SK-N-SH (cell line): Measurements from ENCODE around the gene TGOLN2. TPM values are rescaled to one million over a fixed set of nuclear protein-coding genes. Genes with fewer than 3 reads are reported as not detected.
"Not testable (repeated sequence)": the region's sequence is repeated elsewhere in the genome, so short reads cannot be mapped to it uniquely, and the experiment has no call there.

ENCODE experiments used
- CTCF ChIA-PET: fragments of 300-600, 350-600 bp; formaldehyde crosslinking; extraction: SDS; loops from one replicate; lab custom pipeline; 2021; lab: Yijun Ruan, JAX
- POLR2A ChIA-PET: fragments of 350-600 bp; sonication (Branson Sonifier 250); formaldehyde crosslinking; extraction: SDS; loops from one replicate; lab custom pipeline; 2020; ENCODE audit warnings: antibody characterized with exemption, inconsistent platforms; lab: Yijun Ruan, JAX
- DNase-seq: peaks from one replicate; pipeline ENCODE4 v3.0.0; 2012
- H2AFZ ChIP-seq: fragments of 200-600 bp; sonication (generic); 2 replicates; pipeline ENCODE4 v1.8.1; 2016; ENCODE audit warnings: antibody characterized with exemption, mild to moderate bottlenecking, low read depth
- H3F3A ChIP-seq: fragments of 200-600 bp; sonication (generic); replicated peaks from 2 replicates; pipeline ENCODE3; 2016; ENCODE audit warnings: antibody characterized with exemption, mild to moderate bottlenecking; ENCODE audit not compliant: insufficient read depth
- H3K27ac ChIP-seq, 2 experiments: fragments of 200-500 bp in 1 of 2; fragments of 200-600 bp in 1 of 2; sonication (Bioruptor generic) in 1 of 2; sonication (generic), shearing (Covaris generic) in 1 of 2; 2 replicates each; pipeline versions ENCODE4 v1.5.1 to v1.6.1; 2014 to 2016; ENCODE audit warnings: low read depth in 2 of 2, inconsistent platforms in 1 of 2, low read length in 1 of 2, mild to moderate bottlenecking in 1 of 2, mixed read lengths in 1 of 2
- H3K27me3 ChIP-seq: fragments of 200-600 bp; sonication (generic), shearing (Covaris generic); 2 replicates; pipeline ENCODE4 v1.6.1; 2016; ENCODE audit warnings: mixed run types; ENCODE audit not compliant: insufficient read depth
- H3K36me3 ChIP-seq, 2 experiments: fragments of 200-500 bp in 1 of 2; fragments of 200-600 bp in 1 of 2; sonication (Bioruptor generic) in 1 of 2; sonication (generic) in 1 of 2; replicated peaks in 1 of 2; 2 replicates each; pipeline versions ENCODE3 to v1.5.1; 2014 to 2016; ENCODE audit warnings: low read length in 1 of 2, mild to moderate bottlenecking in 1 of 2; ENCODE audit not compliant: insufficient read depth in 2 of 2, control insufficient read depth in 1 of 2
- H3K4me1 ChIP-seq, 2 experiments: fragments of 200-500 bp in 1 of 2; fragments of 200-600 bp in 1 of 2; sonication (Bioruptor generic) in 1 of 2; sonication (generic), shearing (Covaris generic) in 1 of 2; 2 replicates each; pipeline versions ENCODE4 v1.5.1 to v1.6.1; 2014 to 2016; ENCODE audit warnings: low read depth in 1 of 2, low read length in 1 of 2, mixed run types in 1 of 2; ENCODE audit not compliant: insufficient read depth in 2 of 2, control insufficient read depth in 1 of 2
- H3K4me2 ChIP-seq: fragments of 200-600 bp; sonication (generic), shearing (Covaris generic); 2 replicates; pipeline ENCODE4 v1.6.1; 2017; ENCODE audit warnings: mixed run types
- H3K4me3 ChIP-seq, 2 experiments: fragments of 200-500 bp in 1 of 2; fragments of 200-600 bp in 1 of 2; sonication (Bioruptor generic) in 1 of 2; sonication (generic), shearing (Covaris generic) in 1 of 2; 2 replicates each; pipeline versions ENCODE4 v1.5.1 to v1.8.1; 2014 to 2016; ENCODE audit warnings: low read depth in 2 of 2, inconsistent platforms in 1 of 2, low read length in 1 of 2, mild to moderate bottlenecking in 1 of 2, mixed read lengths in 1 of 2, moderate library complexity in 1 of 2
- H3K79me2 ChIP-seq: fragments of 200-600 bp; sonication (generic); 2 replicates; pipeline ENCODE4 v1.8.1; 2017; ENCODE audit warnings: mild to moderate bottlenecking; ENCODE audit not compliant: insufficient read depth
- H3K9ac ChIP-seq: fragments of 200-600 bp; sonication (generic); 2 replicates; pipeline ENCODE4 v1.6.1; 2017; ENCODE audit warnings: mixed run types
- H3K9me2 ChIP-seq: fragments of 200-600 bp; sonication (generic); 2 replicates; pipeline ENCODE4 v1.6.1; 2017; ENCODE audit warnings: mixed run types
- H3K9me3 ChIP-seq: fragments of 200-600 bp; sonication (generic); 2 replicates; pipeline ENCODE4 v1.6.1; 2017; ENCODE audit warnings: mixed run types, mild to moderate bottlenecking, moderate library complexity
- H4K20me1 ChIP-seq: fragments of 200-600 bp; sonication (generic); 2 replicates; pipeline ENCODE4 v1.6.1; 2017; ENCODE audit warnings: mild to moderate bottlenecking, mixed run types; ENCODE audit not compliant: insufficient read depth
- CHD2 ChIP-seq: fragments of 150-350 bp; IDR thresholded peaks from 2 replicates; pipeline ENCODE4 v1.6.1; 2018; ENCODE audit warnings: low read length; ENCODE audit not compliant: partially characterized antibody
- EZH2phosphoT487 ChIP-seq: fragments of 200-600 bp; sonication (generic); IDR thresholded peaks from 2 replicates; pipeline ENCODE4 v1.6.1; 2017; ENCODE audit warnings: low read depth, mixed run types, mild to moderate bottlenecking, antibody characterized with exemption, moderate library complexity, borderline replicate concordance
- FOXM1 ChIP-seq: IDR thresholded peaks from 2 replicates; pipeline ENCODE4 v1.4.0; 2012; ENCODE audit warnings: low read depth, mild to moderate bottlenecking
- GABPA ChIP-seq: IDR thresholded peaks from 2 replicates; pipeline ENCODE4 v1.4.0; 2012; ENCODE audit warnings: low read depth, mild to moderate bottlenecking
- RFX5 ChIP-seq: IDR thresholded peaks from 2 replicates; pipeline ENCODE4 v1.6.1; 2012; ENCODE audit warnings: mild to moderate bottlenecking, improper control_type of control experiment, low read length
- SIN3A ChIP-seq: IDR thresholded peaks from 2 replicates; pipeline ENCODE4 v1.6.1; 2012; ENCODE audit warnings: low read depth, mild to moderate bottlenecking, low read length, moderate library complexity, borderline replicate concordance
- SMC3 ChIP-seq: IDR thresholded peaks from 2 replicates; pipeline ENCODE4 v1.6.1; 2012; ENCODE audit warnings: low read depth, low read length, improper control_type of control experiment
- TCF12 ChIP-seq: IDR thresholded peaks from 2 replicates; pipeline ENCODE4 v1.4.0; 2012
- TEAD4 ChIP-seq: IDR thresholded peaks from 2 replicates; pipeline ENCODE4 v1.4.0; 2012; ENCODE audit warnings: mild to moderate bottlenecking, borderline replicate concordance; ENCODE audit not compliant: insufficient read depth
- WGBS: methylation state at CpG from one replicate; pipeline ENCODE4 v1.1.6; 2017; ENCODE audit warnings: low lambda C conversion rate; 5-methylcytosine and 5-hydroxymethylcytosine counted together
- polyA plus RNA-seq, 3 experiments: library from polyadenylated mRNA; depleted of rRNA; stranded (reverse); fragments of >200 nt; gene quantifications; 2 replicates each; pipeline ENCODE4 v1.2.3, GENCODE V29; 2012
- TF ChIP-seq, protein P1 (sequence below): IDR thresholded peaks from 2 replicates; pipeline ENCODE4 v1.4.0; 2012; ENCODE audit warnings: low read depth
- TF ChIP-seq, protein P2 (sequence below): IDR thresholded peaks from 2 replicates; pipeline ENCODE4 v1.4.0; 2012; ENCODE audit warnings: low read depth, borderline replicate concordance
- TF ChIP-seq, protein P3 (sequence below): IDR thresholded peaks from 2 replicates; pipeline ENCODE4; 2012

Gene TGOLN2
- polyA plus RNA-seq, 1 of the 3 experiments (the other 2 are of a cell fraction): 138 TPM

DNA sequence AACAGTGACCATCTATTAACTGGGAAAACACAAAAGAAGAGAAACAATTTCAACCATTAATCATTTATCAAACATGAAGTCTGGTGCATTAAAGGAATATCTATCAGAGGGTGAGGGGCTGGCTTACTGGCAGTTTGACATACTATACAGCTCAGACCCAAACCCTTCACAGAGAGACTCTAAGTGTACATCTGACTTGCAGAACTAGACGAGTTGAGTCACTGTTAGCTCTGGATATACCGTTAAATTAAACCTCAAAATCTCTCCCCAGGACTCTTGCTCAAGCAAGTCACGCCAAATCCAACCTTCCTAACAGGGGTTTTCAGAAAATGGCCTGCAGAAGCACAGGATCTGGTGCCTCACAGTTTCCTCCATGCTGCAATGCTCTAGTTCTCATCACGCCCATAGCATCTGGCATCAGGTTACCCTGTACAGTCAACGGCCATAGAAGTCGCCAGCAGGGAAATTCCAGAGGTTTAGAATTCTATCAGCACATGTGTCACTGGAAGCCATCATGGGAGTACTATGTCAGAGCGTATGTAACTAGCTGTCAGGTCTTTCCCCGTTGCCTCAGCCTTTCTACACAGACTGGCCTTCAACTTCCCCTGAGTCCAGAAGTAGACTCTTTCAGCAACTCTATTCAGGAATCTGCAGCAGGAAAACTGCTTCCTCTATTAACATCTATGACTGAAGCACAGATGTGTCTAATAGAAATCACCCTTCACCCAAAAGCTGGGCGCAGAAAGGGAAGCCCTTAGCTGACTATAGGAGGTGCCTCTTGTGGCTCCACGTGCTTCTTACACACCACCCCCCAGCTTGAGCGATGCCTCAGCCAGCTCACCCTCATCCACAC is 9.3 kb downstream of the TGOLN2 start:
- Histone ChIP-seq H3K4me2 (no peak overlapping the region), H3F3A (peaks cover 11% of the 10 kb centered on the region), H3K4me3 (no peak overlapping the region), H3K79me2 (peaks cover 42% of the 10 kb centered on the region), H4K20me1 (peaks cover 28% of the 10 kb centered on the region), H3K36me3 (peaks cover 43 to 56% of the 10 kb centered on the region in 2 experiments), H3K4me1 (peaks cover 0 to 2% of the 10 kb centered on the region in 2 experiments; a peak in 1 of 4 replicates), H3K27ac (no peak overlapping the region), H3K9me3 (no peaks in the 10 kb centered on the region), H3K27me3 (no peaks in the 10 kb centered on the region), H3K9ac (no peak overlapping the region), H2AFZ (no peak overlapping the region), H3K9me2 (no peaks in the 10 kb centered on the region)
- TF ChIP-seq TCF12 (peak; percentile 23; the same call in 1 of the 2 replicates), RFX5 (no peak)
- TF ChIP-seq, protein P1, sequence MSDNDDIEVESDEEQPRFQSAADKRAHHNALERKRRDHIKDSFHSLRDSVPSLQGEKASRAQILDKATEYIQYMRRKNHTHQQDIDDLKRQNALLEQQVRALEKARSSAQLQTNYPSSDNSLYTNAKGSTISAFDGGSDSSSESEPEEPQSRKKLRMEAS: peak; percentile 51
- TF ChIP-seq, protein P2, sequence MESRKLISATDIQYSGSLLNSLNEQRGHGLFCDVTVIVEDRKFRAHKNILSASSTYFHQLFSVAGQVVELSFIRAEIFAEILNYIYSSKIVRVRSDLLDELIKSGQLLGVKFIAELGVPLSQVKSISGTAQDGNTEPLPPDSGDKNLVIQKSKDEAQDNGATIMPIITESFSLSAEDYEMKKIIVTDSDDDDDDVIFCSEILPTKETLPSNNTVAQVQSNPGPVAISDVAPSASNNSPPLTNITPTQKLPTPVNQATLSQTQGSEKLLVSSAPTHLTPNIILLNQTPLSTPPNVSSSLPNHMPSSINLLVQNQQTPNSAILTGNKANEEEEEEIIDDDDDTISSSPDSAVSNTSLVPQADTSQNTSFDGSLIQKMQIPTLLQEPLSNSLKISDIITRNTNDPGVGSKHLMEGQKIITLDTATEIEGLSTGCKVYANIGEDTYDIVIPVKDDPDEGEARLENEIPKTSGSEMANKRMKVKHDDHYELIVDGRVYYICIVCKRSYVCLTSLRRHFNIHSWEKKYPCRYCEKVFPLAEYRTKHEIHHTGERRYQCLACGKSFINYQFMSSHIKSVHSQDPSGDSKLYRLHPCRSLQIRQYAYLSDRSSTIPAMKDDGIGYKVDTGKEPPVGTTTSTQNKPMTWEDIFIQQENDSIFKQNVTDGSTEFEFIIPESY: no peak
- POLR2A ChIA-PET: interaction anchor here (0.7 kb wide), 1 partner anchor 293 kb away, joined by 3 read pairs; the partner anchor contains the start of gene C2orf68
- WGBS: 78% methylated on average over 10 of the region's 11 CpGs
- no peak for DNase-seq
- CTCF ChIA-PET: interaction anchor here (1.5 to 3.1 kb wide), 4 partner anchors 9 to 392 kb away, joined by 4 to 17 read pairs (median 5); no protein-coding TSS in a partner anchor

DNA sequence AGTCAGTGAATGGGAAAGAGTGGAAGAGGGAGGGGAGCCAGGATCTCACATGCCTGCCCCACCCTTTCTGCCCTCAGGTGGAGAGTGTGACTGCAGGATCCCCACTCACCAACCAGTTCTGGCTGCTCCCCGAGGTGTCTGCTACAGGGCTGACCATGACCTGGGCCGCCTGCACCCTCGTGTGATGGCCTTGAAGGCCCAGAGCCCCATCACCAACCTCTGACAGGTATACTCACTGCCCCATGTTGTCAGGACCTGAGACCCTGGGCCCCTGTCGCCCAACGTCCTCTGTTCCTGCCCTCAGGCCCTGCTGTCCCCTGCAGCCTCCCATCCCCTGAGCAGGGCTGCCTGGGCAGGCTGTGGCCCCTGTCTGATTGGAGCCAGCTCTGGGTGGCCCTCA is 11.9 kb downstream of the TGOLN2 start:
- POLR2A ChIA-PET, H3K4me1 ChIP-seq, H3K9me3 ChIP-seq, H3K4me2 ChIP-seq, H3K9me2 ChIP-seq, DNase-seq, H2AFZ ChIP-seq, H3K9ac ChIP-seq, H3K4me3 ChIP-seq, H3K27me3 ChIP-seq, H3K27ac ChIP-seq: not testable (repeated sequence)
- H3K79me2 ChIP-seq: peaks cover 17% of the 10 kb centered on the region
- peaks cover 10% of the 10 kb centered on the region for H3F3A ChIP-seq
- WGBS: 40% methylated on average over 1 of the region's 5 CpGs
- peaks cover 24 to 37% of the 10 kb centered on the region in 2 experiments for H3K36me3 ChIP-seq
- CTCF ChIA-PET: interaction anchor here (1.7 to 2.3 kb wide), 2 partner anchors 16 to 249 kb away, joined by 5 to 6 read pairs; no protein-coding TSS in a partner anchor
- peaks cover 14% of the 10 kb centered on the region for H4K20me1 ChIP-seq

DNA sequence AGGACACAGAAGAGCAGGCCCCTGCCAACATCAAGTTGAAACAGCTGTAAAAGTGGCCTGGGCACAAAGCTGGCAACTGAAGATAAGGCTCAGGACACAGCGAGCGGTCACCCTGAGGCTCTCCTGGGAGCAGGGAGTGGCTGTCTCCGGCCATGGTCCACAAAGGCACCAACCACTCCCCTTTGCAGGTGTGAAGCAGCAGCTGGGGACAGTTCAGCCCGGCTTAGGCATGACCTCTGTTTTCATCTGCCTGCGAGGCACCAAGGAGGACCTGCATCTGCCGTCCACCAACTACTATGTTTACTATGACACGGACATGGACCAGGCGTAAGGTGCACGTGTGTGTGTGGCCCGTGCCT is 12.9 kb downstream of the TGOLN2 start:
- H3K4me1 ChIP-seq: peaks cover 2 to 5% of the 10 kb centered on the region in 2 experiments; a peak in 1 of 4 replicates
- peaks cover 14% of the 10 kb centered on the region for H4K20me1 ChIP-seq
- WGBS: 63% methylated on average over 2 of the region's 10 CpGs
- no peak overlapping the region for H2AFZ ChIP-seq
- H3K4me2 ChIP-seq: no peak overlapping the region
- H3K9ac ChIP-seq: no peak overlapping the region
- H3F3A ChIP-seq: peaks cover 18% of the 10 kb centered on the region
- H3K9me2 ChIP-seq: no peaks in the 10 kb centered on the region
- no peak for DNase-seq
- H3K36me3 ChIP-seq: peaks cover 13 to 26% of the 10 kb centered on the region in 2 experiments
- CTCF ChIA-PET: interaction anchor here (1.7 kb wide), 1 partner anchor 248 kb away, joined by 5 read pairs; no protein-coding TSS in a partner anchor
- no peaks in the 10 kb centered on the region for H3K27me3 ChIP-seq
- no peak overlapping the region for H3K4me3 ChIP-seq
- TF ChIP-seq SMC3: no peak
- TF ChIP-seq GABPA: no peak
- TF ChIP-seq, protein P3, sequence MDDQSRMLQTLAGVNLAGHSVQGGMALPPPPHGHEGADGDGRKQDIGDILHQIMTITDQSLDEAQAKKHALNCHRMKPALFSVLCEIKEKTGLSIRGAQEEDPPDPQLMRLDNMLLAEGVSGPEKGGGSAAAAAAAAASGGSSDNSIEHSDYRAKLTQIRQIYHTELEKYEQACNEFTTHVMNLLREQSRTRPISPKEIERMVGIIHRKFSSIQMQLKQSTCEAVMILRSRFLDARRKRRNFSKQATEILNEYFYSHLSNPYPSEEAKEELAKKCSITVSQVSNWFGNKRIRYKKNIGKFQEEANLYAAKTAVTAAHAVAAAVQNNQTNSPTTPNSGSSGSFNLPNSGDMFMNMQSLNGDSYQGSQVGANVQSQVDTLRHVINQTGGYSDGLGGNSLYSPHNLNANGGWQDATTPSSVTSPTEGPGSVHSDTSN: no peak
- no peak for TF ChIP-seq FOXM1
- no peak for TF ChIP-seq SIN3A
- no peak for TF ChIP-seq EZH2phosphoT487
- TF ChIP-seq CHD2: no peak
- TF ChIP-seq TCF12: no peak
- TF ChIP-seq, protein P2: no peak
- TF ChIP-seq TEAD4: no peak
- no peaks in the 10 kb centered on the region for H3K9me3 ChIP-seq
- H3K79me2 ChIP-seq: peaks cover 6% of the 10 kb centered on the region; the same call in 1 of the 2 replicates
- POLR2A ChIA-PET: interaction anchor here (0.6 to 0.9 kb wide), 2 partner anchors 13 to 99 kb away, joined by 3 read pairs; partner anchors contain the start of gene TGOLN2
- no peak overlapping the region for H3K27ac ChIP-seq
